Endothelial cell of umbilical vein (primary cell): ENCODE results near the gene SGCG. TPM values are rescaled to one million over a fixed set of nuclear protein-coding genes. Genes with fewer than 3 reads are reported as not detected.

Experiments
- BruUV-seq: library from RNA; stranded (reverse); fragments of 400-500 nt; replicated peaks from 2 replicates; lab custom pipeline; 2021; lab: Mats Ljungman, UMichigan
- CTCF ChIA-PET: fragments of 300-600, 350-600 bp; sonication (Branson Sonifier 250); formaldehyde crosslinking; loops from one replicate; lab custom pipeline; 2021; ENCODE audit warnings: antibody characterized with exemption, inconsistent platforms; lab: Charles Lee
- POLR2A ChIA-PET: fragments of 300-600, 350-600 bp; sonication (Branson Sonifier 250); formaldehyde crosslinking; loops from one replicate; lab custom pipeline; 2021; ENCODE audit warnings: antibody characterized with exemption, inconsistent platforms; lab: Charles Lee
- DNase-seq: peaks from one replicate; pipeline ENCODE4 v3.0.0-alpha.2; 2011; ENCODE audit warnings: low read depth, low spot score
- FAIRE-seq: peaks from 2 replicates; lab custom pipeline; 2011; peaks lifted over from hg19 to GRCh38; lab: Jason Lieb, UNC
- H2AFZ ChIP-seq: 2 replicates; pipeline ENCODE4 v1.6.0; 2012; ENCODE audit warnings: low read depth, low read length, control low read depth, inconsistent platforms
- H3K27ac ChIP-seq: 2 replicates; pipeline ENCODE4 v1.5.1; 2011; ENCODE audit warnings: low read depth, mild to moderate bottlenecking, control low read depth, low read length, moderate library complexity; ENCODE audit not compliant: insufficient read depth
- H3K27me3 ChIP-seq, 2 experiments: 2 replicates each; pipeline versions ENCODE4 v1.6.0 to v1.6.1; 2011; ENCODE audit warnings: low read length in 2 of 2, mixed read lengths in 1 of 2; ENCODE audit not compliant: control insufficient read depth in 2 of 2, insufficient read depth in 2 of 2
- H3K36me3 ChIP-seq, 2 experiments: 2 replicates in 1 of 2; 3 replicates in 1 of 2; pipeline ENCODE4 v1.5.1; 2011; ENCODE audit warnings: low read length in 2 of 2, mild to moderate bottlenecking in 1 of 2, moderate library complexity in 1 of 2; ENCODE audit not compliant: control insufficient read depth in 2 of 2, insufficient read depth in 2 of 2; ENCODE audit errors: extremely low read depth in 1 of 2
- H3K4me1 ChIP-seq: 3 replicates; pipeline ENCODE4 v1.5.1; 2011; ENCODE audit warnings: mild to moderate bottlenecking, low read length; ENCODE audit not compliant: control insufficient read depth, insufficient read depth; ENCODE audit errors: extremely low read depth
- H3K4me2 ChIP-seq: 2 replicates; pipeline ENCODE4 v1.6.1; 2011; ENCODE audit warnings: low read length, control low read depth, mixed read lengths; ENCODE audit not compliant: insufficient read depth
- H3K4me3 ChIP-seq, 3 experiments: fragments of 200-600 bp in 1 of 3; sonication (generic), shearing (Covaris generic) in 1 of 3; replicated peaks in 1 of 3; 2 replicates each; pipeline ENCODE4 v1.5.1; 2011 to 2016; ENCODE audit warnings: control low read depth in 3 of 3, low read length in 3 of 3, mild to moderate bottlenecking in 2 of 3, inconsistent platforms in 1 of 3, low read depth in 1 of 3, moderate library complexity in 1 of 3; ENCODE audit not compliant: insufficient read depth in 1 of 3
- H3K79me2 ChIP-seq: 2 replicates; pipeline ENCODE4 v1.6.0; 2012; ENCODE audit warnings: low read length, inconsistent platforms; ENCODE audit not compliant: control insufficient read depth, insufficient read depth
- H3K9ac ChIP-seq: replicated peaks from 2 replicates; pipeline ENCODE3; 2011; ENCODE audit warnings: low read length, control low read depth; ENCODE audit not compliant: insufficient read depth; ENCODE audit errors: extremely low read depth
- H3K9me1 ChIP-seq: replicated peaks from 3 replicates; pipeline ENCODE4 v1.6.0; 2011; ENCODE audit warnings: mild to moderate bottlenecking, low read length; ENCODE audit not compliant: control insufficient read depth, insufficient read depth; ENCODE audit errors: extremely low read depth
- H3K9me3 ChIP-seq: replicated peaks from 2 replicates; pipeline ENCODE4 v1.5.1; 2012; ENCODE audit warnings: low read length, inconsistent platforms; ENCODE audit not compliant: control insufficient read depth, insufficient read depth
- H4K20me1 ChIP-seq: replicated peaks from 2 replicates; pipeline ENCODE3; 2011; ENCODE audit warnings: mild to moderate bottlenecking, low read length; ENCODE audit not compliant: control insufficient read depth, insufficient read depth; ENCODE audit errors: extremely low read depth
- GATA2 ChIP-seq: IDR thresholded peaks from 2 replicates; pipeline ENCODE4 v1.7.0; 2011; ENCODE audit warnings: low read depth, mild to moderate bottlenecking, moderate library complexity, mixed read lengths, low read length; ENCODE audit not compliant: insufficient read length, insufficient read depth
- JUN ChIP-seq: IDR thresholded peaks from 2 replicates; pipeline ENCODE4 v1.6.1; 2011; ENCODE audit warnings: borderline replicate concordance, low read depth; ENCODE audit not compliant: insufficient read length, insufficient read depth
- POLR2A ChIP-seq: IDR thresholded peaks from 2 replicates; pipeline ENCODE4 v1.6.1; 2012; ENCODE audit warnings: low read depth, mild to moderate bottlenecking, control low read depth, low read length
- POLR2AphosphoS5 ChIP-seq: IDR thresholded peaks from 2 replicates; pipeline ENCODE4 v1.6.1; 2012; ENCODE audit warnings: low read depth, mild to moderate bottlenecking, control low read depth, low read length, moderate library complexity; ENCODE audit not compliant: insufficient read depth
- dilution Hi-C: fragments of 300-500 bp; cut with MboI; formaldehyde crosslinking; loops from one replicate; pipeline ENCODE4 v1.15.0; 2019; ENCODE audit warnings: low sequenced_read_pairs; ENCODE audit not compliant: extremely low pct_ligation_motif_present
- intact Hi-C: fragments of 100-400 bp; cut with micrococcal nuclease; formaldehyde crosslinking; loops from one replicate; pipeline ENCODE4 v1.10.0; 2022
- polyA plus RNA-seq, 4 experiments: library from polyadenylated mRNA; depleted of rRNA in 3 of 4; stranded (reverse) in 3 of 4; unstranded in 1 of 4; fragments of >200 nt; gene quantifications; 2 replicates each; pipeline versions ENCODE4 v1.2.1 to v1.2.3, GENCODE V29; 2011 to 2012; ENCODE audit warnings: missing spikeins in 1 of 4
- total RNA-seq: library from RNA; stranded (reverse); gene quantifications from 2 replicates; pipeline ENCODE4 v1.2.3, GENCODE V29; 2021

Gene SGCG
- total and polyA plus RNA-seq, 2 donors (not counting 3 experiments of a cell fraction or from before 2014, with no cell fraction given), result 0.22 TPM; not detected in 1

- ChIA-PET POLR2A (interaction anchor here (0.9 kb wide), 1 partner anchor 12 kb away, joined by 3 read pairs; no protein-coding TSS in a partner anchor), CTCF (interaction anchor here (1.0 to 1.2 kb wide), 2 partner anchors 16 to 1712 kb away, joined by 3 to 4 read pairs; no protein-coding TSS in a partner anchor)
- no peaks in the 10 kb centered on the region for H3K27me3 ChIP-seq
- H3K9me1 ChIP-seq, result no peaks in the 10 kb centered on the region
- FAIRE-seq (peak; percentile 48), DNase-seq (peak; percentile 41)
- H3K4me1 ChIP-seq, result peaks cover 29% of the 10 kb centered on the region
- no peak overlapping the region for H2AFZ ChIP-seq
- intact Hi-C loops, result no loop called here
- no peaks in the 10 kb centered on the region for H4K20me1 ChIP-seq
- no peaks in the 10 kb centered on the region for H3K9me3 ChIP-seq
- peak overlapping the region; percentile 11 for H3K9ac ChIP-seq
- peaks cover 3 to 29% of the 10 kb centered on the region in 2 experiments for H3K36me3 ChIP-seq
- H3K27ac ChIP-seq, result peak overlapping the region; percentile 54
- no TSS peak for BruUV-seq
- H3K4me2 ChIP-seq, result peak overlapping the region; percentile 42
- no peak overlapping the region for H3K4me3 ChIP-seq
- dilution Hi-C loops, result no loop called here
- peaks cover 91% of the 10 kb centered on the region for H3K79me2 ChIP-seq
- no peak for TF ChIP-seq GATA2
- TF ChIP-seq JUN, result peak; percentile 70
- TF ChIP-seq POLR2AphosphoS5, result no peak
Measured at GRCh38 chr13:23350009-23350408, 169.2 kb downstream of the SGCG start.

DNA sequence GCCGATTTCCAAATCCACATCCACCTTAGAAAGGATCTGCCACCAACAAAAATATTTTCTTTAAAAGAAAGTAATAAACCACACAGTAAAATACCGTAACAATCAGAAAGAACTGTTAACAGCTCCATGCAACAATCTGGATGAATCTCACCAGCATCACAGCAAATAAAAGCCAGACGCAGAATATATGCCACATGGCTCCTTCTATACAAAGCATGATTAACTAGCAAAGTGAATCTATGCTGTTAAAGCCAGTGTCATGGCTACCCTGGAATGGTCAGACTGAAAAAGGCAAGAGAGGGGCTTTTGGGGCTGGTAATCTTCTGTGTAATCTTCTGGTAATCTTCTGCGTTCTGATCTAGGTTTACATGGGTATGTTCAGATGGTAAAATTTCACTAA, 171.4 kb downstream of the SGCG start:
- FAIRE-seq, result no peak
- Histone ChIP-seq H3K4me3 (no peak overlapping the region), H3K27me3 (no peaks in the 10 kb centered on the region), H3K79me2 (peaks cover 83% of the 10 kb centered on the region), H2AFZ (no peak overlapping the region), H3K36me3 (peaks cover 8 to 39% of the 10 kb centered on the region in 2 experiments), H4K20me1 (no peaks in the 10 kb centered on the region), H3K4me2 (no peak overlapping the region), H3K9ac (no peak overlapping the region), H3K9me1 (no peaks in the 10 kb centered on the region), H3K9me3 (no peaks in the 10 kb centered on the region), H3K4me1 (peaks cover 29% of the 10 kb centered on the region), H3K27ac (no peak overlapping the region)
- ChIA-PET POLR2A (no interaction called here), CTCF (no interaction called here)
- TF ChIP-seq POLR2A, result no peak
- DNase-seq, result no peak
- BruUV-seq, result no TSS peak
- intact Hi-C loops, result no loop called here
- dilution Hi-C loops, result no loop called here
